ENCODE measurements around the gene VPS54. TPM values are rescaled to one million over a fixed set of nuclear protein-coding genes. Genes with fewer than 3 reads are reported as not detected.
"Not testable (repeated sequence)": the region's sequence is repeated elsewhere in the genome, so short reads cannot be mapped to it uniquely, and the experiment has no call there.

Gene VPS54
- total RNA-seq, 1 donor from 2014 or later, result 10.7 TPM

GRCh38 chr2:63976125-63976510 is 43.1 kb downstream of the VPS54 start:
- DNase-seq, result no peak
- intact Hi-C loops (cut with micrococcal nuclease), result no loop called here
- ATAC-seq, result no peak

GRCh38 chr2:63975437-63976124 is 43.6 kb downstream of the VPS54 start:
- ATAC-seq, result no peak
- intact Hi-C loops (cut with micrococcal nuclease), result no loop called here
- no peak for DNase-seq

GRCh38 chr2:63975036-63975435 is 44.2 kb downstream of the VPS54 start:
- ATAC-seq; DNase-seq; intact Hi-C loops (cut with micrococcal nuclease): not testable (repeated sequence)

- intact Hi-C loops (cut with micrococcal nuclease), result no loop called here
- DNase-seq (no peak), ATAC-seq (no peak)
These were observed 57.0 kb downstream of the VPS54 start for GRCh38 chr2:63962186-63962585.

- no peak for ATAC-seq
- DNase-seq, result no peak
- intact Hi-C loops (cut with micrococcal nuclease), result no loop called here
These were observed 68.8 kb downstream of the VPS54 start for GRCh38 chr2:63950414-63950813.

- intact Hi-C loops (cut with micrococcal nuclease), result no loop called here
These were observed 76.4 kb downstream of the VPS54 start for GRCh38 chr2:63942788-63943187.

GRCh38 chr2:63932104-63932503 is 87.1 kb downstream of the VPS54 start:
- ATAC-seq; DNase-seq; intact Hi-C loops (cut with micrococcal nuclease): not testable (repeated sequence)

More at GRCh38 chr2:63942788-63943187, 76.4 kb downstream of the VPS54 start:
- DNase-seq, result no peak
- peak; percentile 33 for ATAC-seq

- ATAC-seq (no peak), DNase-seq (no peak)
- intact Hi-C loops (cut with micrococcal nuclease), result no loop called here
These were observed 92.4 kb downstream of the VPS54 start for GRCh38 chr2:63926815-63927214.

- DNase-seq, result no peak
- ATAC-seq, result no peak
- intact Hi-C loops (cut with micrococcal nuclease), result no loop called here
These were observed 104.9 kb downstream of the VPS54 start for GRCh38 chr2:63914311-63914710.

- no peak for DNase-seq
- intact Hi-C loops (cut with micrococcal nuclease), result no loop called here
- no peak for ATAC-seq
These were observed 116.2 kb downstream of the VPS54 start for GRCh38 chr2:63903003-63903402.

- no peak for ATAC-seq
- intact Hi-C loops (cut with micrococcal nuclease), result no loop called here
- no peak for DNase-seq
These were observed 117.1 kb downstream of the VPS54 start for GRCh38 chr2:63902149-63902548.

GRCh38 chr2:63899639-63900038 is 119.6 kb downstream of the VPS54 start:
- intact Hi-C loops (cut with micrococcal nuclease), result no loop called here
- peak; percentile 54 for ATAC-seq
- no peak for DNase-seq

- intact Hi-C loops (cut with micrococcal nuclease), result no loop called here
- no peak for ATAC-seq
- DNase-seq, result no peak
These were observed 120.4 kb downstream of the VPS54 start for GRCh38 chr2:63898839-63899238.

GRCh38 chr2:63894167-63894566 is 125.1 kb downstream of the VPS54 start:
- ATAC-seq, result no peak
- intact Hi-C loops (cut with micrococcal nuclease), result no loop called here
- DNase-seq, result no peak

GRCh38 chr2:63893163-63893562 is 126.1 kb downstream of the VPS54 start:
- DNase-seq, result no peak
- intact Hi-C loops (cut with micrococcal nuclease), result no loop called here
- ATAC-seq, result no peak

- ATAC-seq (no peak), DNase-seq (no peak)
- intact Hi-C loops (cut with micrococcal nuclease), result no loop called here
These were observed 127.7 kb downstream of the VPS54 start for GRCh38 chr2:63891488-63892030.

- ATAC-seq, result no peak
These were observed 128.6 kb downstream of the VPS54 start for GRCh38 chr2:63890678-63891077.

GRCh38 chr2:63888490-63889402 is 130.5 kb downstream of the VPS54 start:
- DNase-seq (peak; percentile 38), ATAC-seq (peak; percentile 78)
- intact Hi-C loops (cut with micrococcal nuclease), result no loop called here

More at GRCh38 chr2:63890678-63891077, 128.6 kb downstream of the VPS54 start:
- no peak for DNase-seq
- intact Hi-C loops (cut with micrococcal nuclease), result no loop called here

GRCh38 chr2:63888053-63888452 is 131.2 kb downstream of the VPS54 start:
- DNase-seq (no peak), ATAC-seq (peak; percentile 49)
- intact Hi-C loops (cut with micrococcal nuclease), result no loop called here

GRCh38 chr2:63886445-63886844 is 132.8 kb downstream of the VPS54 start:
- DNase-seq (no peak), ATAC-seq (no peak)
- intact Hi-C loops (cut with micrococcal nuclease), result no loop called here
